Right lobe of liver (tissue), 4 donors: ENCODE data around the gene CTDP1.

Experiments
- POLR2A ChIP-seq: fragments of 450-650 bp; IDR thresholded peaks from one replicate; pipeline ENCODE4 v1.6.1; 2017; ENCODE audit warnings: antibody characterized with exemption, mild to moderate bottlenecking
- TF ChIP-seq, protein P1 (sequence below), 4 donors: fragments of 200-600 bp in 3 of 4; fragments of 450-650 bp in 1 of 4; IDR thresholded peaks; one replicate each; pipeline versions ENCODE4 v1.5.1 to v1.8.0; 2016 to 2022; ENCODE audit warnings: antibody characterized with exemption in 4 of 4, mild to moderate bottlenecking in 2 of 4
- donor health status: DM: no; HTN: no; CAD: no.
- donor health status: DM: no; HTN: no; CAD: no.
- donor health status: DM: no; HTN: yes; CAD: no.

DNA sequence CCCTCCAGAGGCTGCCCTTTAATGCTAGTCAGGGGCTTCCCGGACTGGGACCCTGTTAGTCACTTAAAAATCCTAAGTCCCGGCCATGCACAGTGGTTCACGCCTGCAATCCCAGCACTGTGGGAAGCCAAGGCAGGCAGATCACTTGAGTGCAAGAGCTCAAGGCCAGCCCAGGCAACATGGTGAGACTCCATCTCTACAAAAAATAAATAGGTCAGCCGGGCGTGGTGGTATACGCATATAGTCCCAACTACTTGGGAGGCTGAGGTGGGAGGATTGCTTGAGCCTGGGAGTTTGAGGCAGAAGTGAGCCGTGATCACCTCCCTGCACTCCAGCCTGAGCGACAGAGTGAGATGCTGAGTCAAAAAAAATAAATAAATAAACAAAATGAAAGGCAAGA, 100.9 kb downstream of the CTDP1 start:
- TF ChIP-seq, protein P1, sequence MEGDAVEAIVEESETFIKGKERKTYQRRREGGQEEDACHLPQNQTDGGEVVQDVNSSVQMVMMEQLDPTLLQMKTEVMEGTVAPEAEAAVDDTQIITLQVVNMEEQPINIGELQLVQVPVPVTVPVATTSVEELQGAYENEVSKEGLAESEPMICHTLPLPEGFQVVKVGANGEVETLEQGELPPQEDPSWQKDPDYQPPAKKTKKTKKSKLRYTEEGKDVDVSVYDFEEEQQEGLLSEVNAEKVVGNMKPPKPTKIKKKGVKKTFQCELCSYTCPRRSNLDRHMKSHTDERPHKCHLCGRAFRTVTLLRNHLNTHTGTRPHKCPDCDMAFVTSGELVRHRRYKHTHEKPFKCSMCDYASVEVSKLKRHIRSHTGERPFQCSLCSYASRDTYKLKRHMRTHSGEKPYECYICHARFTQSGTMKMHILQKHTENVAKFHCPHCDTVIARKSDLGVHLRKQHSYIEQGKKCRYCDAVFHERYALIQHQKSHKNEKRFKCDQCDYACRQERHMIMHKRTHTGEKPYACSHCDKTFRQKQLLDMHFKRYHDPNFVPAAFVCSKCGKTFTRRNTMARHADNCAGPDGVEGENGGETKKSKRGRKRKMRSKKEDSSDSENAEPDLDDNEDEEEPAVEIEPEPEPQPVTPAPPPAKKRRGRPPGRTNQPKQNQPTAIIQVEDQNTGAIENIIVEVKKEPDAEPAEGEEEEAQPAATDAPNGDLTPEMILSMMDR (IDR thresholded peaks at IDR 0.05): no peak
- no peak for TF ChIP-seq POLR2A
